H1 (cell line): ENCODE measurements around the gene NEU2. TPM values are rescaled to one million over a fixed set of nuclear protein-coding genes. Genes with fewer than 3 reads are reported as not detected.

ENCODE experiments used
- CEBPB ChIP-seq: IDR thresholded peaks from 2 replicates; pipeline ENCODE4 v1.6.1; 2012; ENCODE audit warnings: low read depth, low read length
- MAFK ChIP-seq: IDR thresholded peaks from 2 replicates; pipeline ENCODE4 v1.6.1; 2012; ENCODE audit warnings: low read depth, mild to moderate bottlenecking, improper control_type of control experiment, low read length
- RAD21 ChIP-seq, 2 experiments: IDR thresholded peaks in 1 of 2; conservative IDR thresholded peaks in 1 of 2; 2 replicates each; pipeline ENCODE4 v1.6.1; 2011; ENCODE audit warnings: low read depth in 2 of 2, low read length in 2 of 2, improper control_type of control experiment in 1 of 2, inconsistent platforms in 1 of 2, mild to moderate bottlenecking in 1 of 2, moderate library complexity in 1 of 2
- SIRT6 ChIP-seq: IDR thresholded peaks from one replicate; pipeline ENCODE4 v1.7.1; 2012; ENCODE audit warnings: low read length, inconsistent platforms
- polyA plus RNA-seq, 7 experiments: library from polyadenylated mRNA; depleted of rRNA in 3 of 7; stranded (reverse) in 5 of 7; unstranded in 2 of 7; fragments of >200 nt in 5 of 7; fragments of 200-250 nt in 2 of 7; gene quantifications; 1 replicate in 5 of 7; 2 replicates in 1 of 7; 4 replicates in 1 of 7; pipeline versions ENCODE4 v1.2.1 to v1.2.3, GENCODE V29; 2011 to 2013; ENCODE audit warnings: missing spikeins in 2 of 7, mixed read lengths in 2 of 7
- total RNA-seq: library from RNA; stranded (reverse); fragmentation: NEBNext Ultra II Directional; extraction: Animal tissue kit (Norgen Biotek cat#: 25700); gene quantifications from 2 replicates; pipeline ENCODE4 v1.2.1, GENCODE V29; 2021

Gene NEU2
- total and polyA plus RNA-seq, 2 of the 8 experiments (the other 6 are each of a cell fraction or from before 2014, with no cell fraction given), result 0.12 TPM; not detected in 1

GRCh38 chr2:232998666-232998985 is 33.8 kb upstream of the NEU2 start (continued):
- no peak for TF ChIP-seq SIRT6
- TF ChIP-seq CEBPB, result no peak
- TF ChIP-seq RAD21 (IDR thresholded peaks at IDR 0.05 in 1 of 2, conservative IDR thresholded peaks at IDR 0.05 in 1 of 2; ENCODE audit: low read depth in 2 of 2, low read length in 2 of 2), result no peak
- no peak for TF ChIP-seq MAFK
